Liver (tissue), 3 donors: ENCODE results near the gene PKMYT1.

Experiments
- GABPA ChIP-seq, 2 donors: IDR thresholded peaks in 1 of 2; conservative IDR thresholded peaks in 1 of 2; 2 replicates each; pipeline ENCODE4 v1.6.1; 2016; ENCODE audit warnings: antibody characterized with exemption in 2 of 2, mild to moderate bottlenecking in 1 of 2, moderate library complexity in 1 of 2
- HNF4A ChIP-seq, 2 donors: conservative IDR thresholded peaks; 2 replicates each; pipeline ENCODE4 v1.6.1; 2016; ENCODE audit warnings: antibody characterized with exemption in 2 of 2, mild to moderate bottlenecking in 2 of 2
- MAX ChIP-seq: IDR thresholded peaks from 2 replicates; pipeline ENCODE4 v1.6.1; 2016; ENCODE audit warnings: antibody characterized with exemption
- NR2F2 ChIP-seq: IDR thresholded peaks from 2 replicates; pipeline ENCODE4 v1.6.1; 2016; ENCODE audit warnings: antibody characterized with exemption
- RAD21 ChIP-seq, 2 donors: IDR thresholded peaks; 2 replicates each; pipeline ENCODE4 v1.6.1; 2016; ENCODE audit warnings: antibody characterized with exemption in 2 of 2, mild to moderate bottlenecking in 2 of 2
- REST ChIP-seq: IDR thresholded peaks from 2 replicates; pipeline ENCODE4 v1.6.1; 2016; ENCODE audit warnings: antibody characterized with exemption, mild to moderate bottlenecking
- YY1 ChIP-seq: IDR thresholded peaks from 2 replicates; pipeline ENCODE4 v1.6.1; 2016; ENCODE audit warnings: antibody characterized with exemption, mild to moderate bottlenecking
- TF ChIP-seq, protein P1 (sequence below): fragments of 150-350 bp; IDR thresholded peaks from 2 replicates; pipeline ENCODE4 v1.5.1; 2017; ENCODE audit warnings: improper control_type of control experiment, low read depth, low read length; ENCODE audit not compliant: missing input control
- donor health status: healthy.
- donor health status: healthy.

DNA sequence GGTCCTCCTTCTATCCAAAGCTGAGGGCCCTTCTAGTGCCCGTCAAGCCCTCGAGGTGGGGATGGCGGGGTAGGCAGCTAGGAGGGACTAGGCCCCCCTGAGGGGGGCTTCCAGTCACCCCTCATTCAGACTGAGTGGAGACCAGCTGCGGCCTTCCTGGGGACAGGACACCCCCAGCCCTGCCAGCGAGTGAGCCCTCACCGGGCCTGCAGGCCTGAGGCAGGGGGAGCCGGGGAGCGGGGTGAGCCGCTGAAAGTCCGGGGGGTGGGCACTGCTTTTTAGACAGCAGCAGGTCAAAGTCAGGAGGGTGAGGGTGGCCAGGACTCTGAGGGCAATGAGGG is 24.8 kb downstream of the PKMYT1 start:
- TF ChIP-seq, protein P1, sequence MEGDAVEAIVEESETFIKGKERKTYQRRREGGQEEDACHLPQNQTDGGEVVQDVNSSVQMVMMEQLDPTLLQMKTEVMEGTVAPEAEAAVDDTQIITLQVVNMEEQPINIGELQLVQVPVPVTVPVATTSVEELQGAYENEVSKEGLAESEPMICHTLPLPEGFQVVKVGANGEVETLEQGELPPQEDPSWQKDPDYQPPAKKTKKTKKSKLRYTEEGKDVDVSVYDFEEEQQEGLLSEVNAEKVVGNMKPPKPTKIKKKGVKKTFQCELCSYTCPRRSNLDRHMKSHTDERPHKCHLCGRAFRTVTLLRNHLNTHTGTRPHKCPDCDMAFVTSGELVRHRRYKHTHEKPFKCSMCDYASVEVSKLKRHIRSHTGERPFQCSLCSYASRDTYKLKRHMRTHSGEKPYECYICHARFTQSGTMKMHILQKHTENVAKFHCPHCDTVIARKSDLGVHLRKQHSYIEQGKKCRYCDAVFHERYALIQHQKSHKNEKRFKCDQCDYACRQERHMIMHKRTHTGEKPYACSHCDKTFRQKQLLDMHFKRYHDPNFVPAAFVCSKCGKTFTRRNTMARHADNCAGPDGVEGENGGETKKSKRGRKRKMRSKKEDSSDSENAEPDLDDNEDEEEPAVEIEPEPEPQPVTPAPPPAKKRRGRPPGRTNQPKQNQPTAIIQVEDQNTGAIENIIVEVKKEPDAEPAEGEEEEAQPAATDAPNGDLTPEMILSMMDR: no peak
- TF ChIP-seq MAX (no peak), HNF4A (conservative IDR thresholded peaks at IDR 0.05) (no peak), YY1 (no peak), NR2F2 (no peak), RAD21 (IDR thresholded peaks at IDR 0.05) (no peak), GABPA (IDR thresholded peaks at IDR 0.05 in 1 of 2, conservative IDR thresholded peaks at IDR 0.05 in 1 of 2) (no peak), REST (no peak)
